GM18517 (cell line): ENCODE data around the gene STPG2.

Experiments used
- ATAC-seq: cut with Tn5 transposase; IDR thresholded peaks from one replicate; pipeline ENCODE4 v1.9.1; 2021; ENCODE audit warnings: mild to moderate bottlenecking, moderate library complexity; ENCODE audit not compliant: unreplicated experiment

The STPG2 gene

DNA sequence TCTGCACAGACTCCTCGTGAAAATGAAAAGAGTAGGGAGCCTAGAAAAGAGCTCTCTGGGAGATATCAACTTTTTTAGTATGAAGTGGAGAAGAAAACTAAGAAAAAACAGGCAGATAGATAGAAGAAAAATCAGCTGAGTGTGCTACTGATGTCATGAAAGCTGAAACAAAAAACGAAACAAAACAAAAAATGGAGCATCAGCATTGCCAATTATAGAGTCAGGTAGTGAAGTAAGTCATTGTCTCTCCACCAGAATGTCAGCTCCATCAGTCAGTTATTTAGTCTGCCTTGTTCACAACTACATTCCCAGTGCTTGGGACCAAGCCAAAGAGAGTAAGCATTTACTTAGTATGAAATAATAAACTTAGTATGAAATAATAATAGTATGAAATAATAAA is 595.1 kb downstream of the STPG2 start:
- no peak for ATAC-seq

DNA sequence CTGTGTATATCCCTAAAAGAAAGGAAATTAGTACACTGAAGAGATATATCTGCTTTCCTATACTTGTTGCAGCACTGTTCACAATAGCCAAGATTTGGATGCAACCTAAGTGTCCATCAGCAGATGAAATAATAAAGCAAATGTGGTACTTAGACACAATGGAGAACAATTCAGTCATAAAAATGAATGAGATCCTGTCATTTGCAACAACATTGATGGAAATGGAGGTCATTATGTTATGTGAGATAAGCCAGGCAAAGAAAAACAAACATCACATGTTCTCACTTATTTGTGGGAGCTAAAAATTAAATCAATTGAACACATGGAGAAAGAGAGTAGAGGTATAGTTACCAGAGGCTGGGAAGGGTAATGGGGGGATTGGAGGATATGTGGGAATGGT is 611.9 kb downstream of the STPG2 start:
- ATAC-seq = no peak

GRCh38 chr4:97530676-97531075 is 612.6 kb downstream of the STPG2 start:
- ATAC-seq = no peak

DNA sequence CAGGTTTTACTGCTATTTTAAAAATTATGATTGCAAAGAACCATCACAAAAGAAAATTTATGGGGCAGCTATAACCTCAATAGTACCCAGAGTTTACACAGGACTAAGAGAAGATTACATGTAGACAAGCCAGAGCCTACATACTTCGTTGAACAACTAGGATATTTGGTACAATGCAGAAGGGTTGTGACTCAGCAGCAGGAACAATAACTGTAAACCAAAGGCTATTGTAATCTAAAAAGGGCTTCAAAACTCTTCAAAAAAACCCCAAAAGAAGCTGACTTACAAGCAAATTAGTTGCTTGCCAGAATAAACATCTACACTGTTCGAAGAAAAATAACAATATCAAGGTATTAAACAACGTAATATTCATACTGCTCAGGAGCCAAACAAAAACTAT is 618.0 kb downstream of the STPG2 start:
- no peak for ATAC-seq

- ATAC-seq = no peak
Measured at GRCh38 chr4:97517939-97518338, 625.3 kb downstream of the STPG2 start.

DNA sequence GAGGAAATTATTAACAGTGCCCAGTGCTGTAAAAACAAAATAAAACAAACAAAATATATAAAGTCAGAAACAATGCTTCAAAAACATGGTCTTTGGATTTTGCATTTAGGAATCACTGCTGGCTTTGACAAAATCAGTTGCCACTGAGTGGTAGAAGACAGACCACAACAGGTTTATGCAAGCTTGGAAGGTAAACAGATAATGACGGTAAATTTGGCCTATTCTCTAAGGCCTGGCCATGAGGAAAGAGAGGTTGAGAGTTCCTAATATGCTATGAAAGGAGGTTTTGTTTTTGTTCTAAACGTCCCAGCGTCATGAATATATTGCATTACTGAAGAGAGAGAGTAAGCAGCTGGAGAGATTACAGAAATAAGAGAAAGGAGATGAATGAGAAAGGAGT is 629.4 kb downstream of the STPG2 start:
- no peak for ATAC-seq
